HepG2 (cell line): ENCODE measurements around the gene ZDHHC3. TPM values are rescaled to one million over a fixed set of nuclear protein-coding genes. Genes with fewer than 3 reads are reported as not detected.

Source experiments
- BCL6 ChIP-seq: IDR thresholded peaks from 2 replicates; pipeline ENCODE4 v1.6.1; 2016; ENCODE audit warnings: missing genetic modification reagents, missing compliant biosample characterization
- BHLHE40 ChIP-seq: IDR thresholded peaks from 2 replicates; pipeline ENCODE4 v1.6.1; 2011; ENCODE audit warnings: low read length, improper control_type of control experiment
- CHD4 ChIP-seq: fragments of 200-600 bp; sonication (generic); IDR thresholded peaks from 2 replicates; pipeline ENCODE4 v1.7.0; 2017; ENCODE audit warnings: mild to moderate bottlenecking, low read length, borderline replicate concordance
- EZH2 ChIP-seq: conservative IDR thresholded peaks from 2 replicates; pipeline ENCODE4 v1.6.1; 2012; ENCODE audit warnings: mild to moderate bottlenecking, low read depth, low read length, moderate library complexity
- FOXC1 ChIP-seq: sonication (generic); formaldehyde crosslinking; IDR thresholded peaks from 2 replicates; pipeline ENCODE4 v1.8.0; 2022; ENCODE audit warnings: mild to moderate bottlenecking, missing genetic modification reagents, borderline replicate concordance
- NFYC ChIP-seq: IDR thresholded peaks from 2 replicates; pipeline ENCODE4 v1.6.1; 2016; ENCODE audit warnings: missing genetic modification reagents, missing compliant biosample characterization
- PAXIP1 ChIP-seq: sonication (generic); formaldehyde crosslinking; conservative IDR thresholded peaks from 2 replicates; pipeline ENCODE4 v1.4.0; 2020; ENCODE audit warnings: mild to moderate bottlenecking, missing genetic modification reagents, moderate library complexity
- POLR2A ChIP-seq, 2 experiments: IDR thresholded peaks; 2 replicates each; pipeline ENCODE4 v1.6.1; 2011; ENCODE audit warnings: low read depth in 2 of 2, low read length in 2 of 2, mild to moderate bottlenecking in 1 of 2, moderate library complexity in 1 of 2; ENCODE audit not compliant: insufficient read depth in 1 of 2
- RCOR2 ChIP-seq: IDR thresholded peaks from 2 replicates; pipeline ENCODE4 v1.6.1; 2016; ENCODE audit warnings: missing biosample characterization, missing genetic modification reagents
- REPIN1 ChIP-seq: sonication (generic); formaldehyde crosslinking; IDR thresholded peaks from 2 replicates; pipeline ENCODE4 v1.8.0; 2022; ENCODE audit warnings: missing genetic modification reagents, low read depth, mild to moderate bottlenecking, borderline replicate concordance
- RFXANK ChIP-seq: IDR thresholded peaks from 2 replicates; pipeline ENCODE4 v1.6.1; 2016
- RNF2 ChIP-seq: fragments of 450-650 bp; conservative IDR thresholded peaks from 2 replicates; pipeline ENCODE4 v1.6.1; 2016; ENCODE audit warnings: low read depth
- SALL1 ChIP-seq: sonication (generic); formaldehyde crosslinking; IDR thresholded peaks from 2 replicates; pipeline ENCODE4 v1.8.0; 2022; ENCODE audit warnings: mild to moderate bottlenecking, missing genetic modification reagents
- TOE1 ChIP-seq: sonication (generic); formaldehyde crosslinking; IDR thresholded peaks from 2 replicates; pipeline ENCODE4 v1.4.0; 2020; ENCODE audit warnings: mild to moderate bottlenecking, missing genetic modification reagents
- ZBTB7B ChIP-seq: sonication (generic); formaldehyde crosslinking; IDR thresholded peaks from 2 replicates; pipeline ENCODE4 v1.4.0; 2020; ENCODE audit warnings: missing genetic modification reagents
- ZC3H4 ChIP-seq: sonication (generic); formaldehyde crosslinking; IDR thresholded peaks from 2 replicates; pipeline ENCODE4 v1.4.0; 2020; ENCODE audit warnings: missing genetic modification reagents, borderline replicate concordance
- ZFYVE20 ChIP-seq: sonication (generic); formaldehyde crosslinking; IDR thresholded peaks from 2 replicates; pipeline ENCODE4 v1.8.0; 2023; ENCODE audit warnings: low read depth, mild to moderate bottlenecking, moderate library complexity, missing genetic modification reagents, borderline replicate concordance
- ZNF280B ChIP-seq: sonication (generic); formaldehyde crosslinking; IDR thresholded peaks from 2 replicates; pipeline ENCODE4 v1.5.0; 2020; ENCODE audit warnings: missing genetic modification reagents, mild to moderate bottlenecking, borderline replicate concordance
- ZNF441 ChIP-seq: sonication (generic); formaldehyde crosslinking; IDR thresholded peaks from 2 replicates; pipeline ENCODE4 v1.7.0; 2021; ENCODE audit warnings: missing genetic modification reagents, borderline replicate concordance
- ZNF780A ChIP-seq: sonication (generic); formaldehyde crosslinking; IDR thresholded peaks from 2 replicates; pipeline ENCODE4 v1.8.0; 2022; ENCODE audit warnings: mild to moderate bottlenecking, missing genetic modification reagents, moderate library complexity
- ZNF850 ChIP-seq: sonication (generic); formaldehyde crosslinking; conservative IDR thresholded peaks from 2 replicates; pipeline ENCODE4 v1.9.0; 2021; ENCODE audit warnings: mild to moderate bottlenecking, missing genetic modification reagents
- polyA plus RNA-seq, 8 experiments: library from polyadenylated mRNA; depleted of rRNA in 3 of 8; stranded (reverse) in 7 of 8; unstranded in 1 of 8; fragments of >200 nt; fragmentation: Illumina TruSeq in 4 of 8; extraction: Trizol in 4 of 8; gene quantifications; 2 replicates each; pipeline versions ENCODE4 v1.2.1 to v1.2.3, GENCODE V29; 2011 to 2016; ENCODE audit warnings: low read depth in 4 of 8, missing spikeins in 1 of 8, mixed read lengths in 1 of 8; ENCODE audit not compliant: insufficient read depth in 1 of 8
- total RNA-seq, 5 experiments: library from RNA; depleted of rRNA; stranded (reverse); fragments of >200 nt; fragmentation: Illumina TruSeq; extraction: Trizol; gene quantifications; 2 replicates each; pipeline ENCODE4 v1.2.3, GENCODE V29; 2016; ENCODE audit warnings: low read depth in 1 of 5
- TF ChIP-seq, protein P1 (sequence below): sonication (generic); formaldehyde crosslinking; IDR thresholded peaks from 2 replicates; pipeline ENCODE4 v1.4.0; 2020; ENCODE audit warnings: missing genetic modification reagents
- TF ChIP-seq, protein P2 (sequence below): sonication (generic); formaldehyde crosslinking; IDR thresholded peaks from 2 replicates; pipeline ENCODE4 v1.5.0; 2020; ENCODE audit warnings: mild to moderate bottlenecking, missing genetic modification reagents

The ZDHHC3 gene
- total and polyA plus RNA-seq, 2 of the 13 experiments (the other 11 are each of a cell fraction or from before 2014, with no cell fraction given) = 44.1 to 65.7 TPM

- TF ChIP-seq REPIN1 (no peak), RCOR2 (CRISPR knock-in tag) (peak; percentile 50; the same call in 1 of the 2 replicates), CHD4 (no peak), RNF2 (no peak), BHLHE40 (no peak), PAXIP1 (CRISPR knock-in tag) (0 out of 2 replicates have a peak, but pooled peaks have one; percentile 26), ZNF441 (CRISPR knock-in tag) (no peak), TOE1 (CRISPR knock-in tag) (no peak), FOXC1 (CRISPR knock-in tag) (no peak), POLR2A (IDR thresholded peaks at IDR 0.05; ENCODE audit: insufficient read depth in 1 of 2, low read depth in 2 of 2, low read length in 2 of 2) (no peak), ZNF780A (no peak), NFYC (CRISPR knock-in tag) (no peak), ZC3H4 (CRISPR knock-in tag) (no peak), ZBTB7B (CRISPR knock-in tag) (no peak), BCL6 (CRISPR knock-in tag) (no peak), ZNF850 (CRISPR knock-in tag) (no peak), RFXANK (CRISPR knock-in tag) (no peak), EZH2 (no peak), ZNF280B (CRISPR knock-in tag) (no peak), SALL1 (CRISPR knock-in tag) (no peak), ZFYVE20 (no peak)
- TF ChIP-seq, protein P1, sequence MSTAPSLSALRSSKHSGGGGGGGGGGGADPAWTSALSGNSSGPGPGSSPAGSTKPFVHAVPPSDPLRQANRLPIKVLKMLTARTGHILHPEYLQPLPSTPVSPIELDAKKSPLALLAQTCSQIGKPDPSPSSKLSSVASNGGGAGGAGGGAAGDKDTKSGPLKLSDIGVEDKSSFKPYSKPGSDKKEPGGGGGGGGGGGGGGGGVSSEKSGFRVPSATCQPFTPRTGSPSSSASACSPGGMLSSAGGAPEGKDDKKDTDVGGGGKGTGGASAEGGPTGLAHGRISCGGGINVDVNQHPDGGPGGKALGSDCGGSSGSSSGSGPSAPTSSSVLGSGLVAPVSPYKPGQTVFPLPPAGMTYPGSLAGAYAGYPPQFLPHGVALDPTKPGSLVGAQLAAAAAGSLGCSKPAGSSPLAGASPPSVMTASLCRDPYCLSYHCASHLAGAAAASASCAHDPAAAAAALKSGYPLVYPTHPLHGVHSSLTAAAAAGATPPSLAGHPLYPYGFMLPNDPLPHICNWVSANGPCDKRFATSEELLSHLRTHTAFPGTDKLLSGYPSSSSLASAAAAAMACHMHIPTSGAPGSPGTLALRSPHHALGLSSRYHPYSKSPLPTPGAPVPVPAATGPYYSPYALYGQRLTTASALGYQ (CRISPR knock-in tag) = no peak
- TF ChIP-seq, protein P2, sequence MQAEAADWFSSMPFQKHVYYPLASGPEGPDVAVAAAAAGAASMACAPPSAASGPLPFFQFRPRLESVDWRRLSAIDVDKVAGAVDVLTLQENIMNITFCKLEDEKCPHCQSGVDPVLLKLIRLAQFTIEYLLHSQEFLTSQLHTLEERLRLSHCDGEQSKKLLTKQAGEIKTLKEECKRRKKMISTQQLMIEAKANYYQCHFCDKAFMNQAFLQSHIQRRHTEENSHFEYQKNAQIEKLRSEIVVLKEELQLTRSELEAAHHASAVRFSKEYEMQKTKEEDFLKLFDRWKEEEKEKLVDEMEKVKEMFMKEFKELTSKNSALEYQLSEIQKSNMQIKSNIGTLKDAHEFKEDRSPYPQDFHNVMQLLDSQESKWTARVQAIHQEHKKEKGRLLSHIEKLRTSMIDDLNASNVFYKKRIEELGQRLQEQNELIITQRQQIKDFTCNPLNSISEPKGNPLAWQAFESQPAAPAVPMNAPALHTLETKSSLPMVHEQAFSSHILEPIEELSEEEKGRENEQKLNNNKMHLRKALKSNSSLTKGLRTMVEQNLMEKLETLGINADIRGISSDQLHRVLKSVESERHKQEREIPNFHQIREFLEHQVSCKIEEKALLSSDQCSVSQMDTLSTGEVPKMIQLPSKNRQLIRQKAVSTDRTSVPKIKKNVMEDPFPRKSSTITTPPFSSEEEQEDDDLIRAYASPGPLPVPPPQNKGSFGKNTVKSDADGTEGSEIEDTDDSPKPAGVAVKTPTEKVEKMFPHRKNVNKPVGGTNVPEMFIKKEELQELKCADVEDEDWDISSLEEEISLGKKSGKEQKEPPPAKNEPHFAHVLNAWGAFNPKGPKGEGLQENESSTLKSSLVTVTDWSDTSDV (CRISPR knock-in tag) = no peak
Measured at GRCh38 chr3:44954962-44955361, 21.0 kb downstream of the ZDHHC3 start (continued).
